Activated naive CD8-positive, alpha-beta T cell treated with anti-CD3 and anti-CD28 coated beads for 36 hours (primary cell): ENCODE data around the gene CIROP. TPM values are rescaled to one million over a fixed set of nuclear protein-coding genes. Genes with fewer than 3 reads are reported as not detected.

ENCODE experiments used
- DNase-seq: peaks from one replicate; pipeline ENCODE4 v3.0.0; 2021
- H3K27ac Mint-ChIP-seq: one replicate; pipeline ENCODE4 v1.8.0; 2022; ENCODE audit warnings: mild to moderate bottlenecking, moderate library complexity, mixed read lengths
- H3K27me3 Mint-ChIP-seq: one replicate; pipeline ENCODE4 v1.8.0; 2022; ENCODE audit warnings: mild to moderate bottlenecking, mixed read lengths
- H3K36me3 Mint-ChIP-seq: one replicate; pipeline ENCODE4 v1.8.0; 2021; ENCODE audit warnings: mild to moderate bottlenecking, mixed read lengths
- H3K4me1 Mint-ChIP-seq: one replicate; pipeline ENCODE4 v1.8.0; 2021; ENCODE audit warnings: mixed read lengths
- H3K4me3 Mint-ChIP-seq: one replicate; pipeline ENCODE4 v1.8.0; 2022; ENCODE audit warnings: mild to moderate bottlenecking, moderate library complexity, mixed read lengths
- H3K9me3 Mint-ChIP-seq: one replicate; pipeline ENCODE4 v1.8.0; 2022; ENCODE audit warnings: mixed read lengths
- total RNA-seq, 2 experiments: library from RNA; stranded (reverse); gene quantifications; one replicate each; pipeline ENCODE4 v1.2.3, GENCODE V29; 2021

The CIROP gene
- total RNA-seq, 2 experiments from 2014 or later: not detected

DNA sequence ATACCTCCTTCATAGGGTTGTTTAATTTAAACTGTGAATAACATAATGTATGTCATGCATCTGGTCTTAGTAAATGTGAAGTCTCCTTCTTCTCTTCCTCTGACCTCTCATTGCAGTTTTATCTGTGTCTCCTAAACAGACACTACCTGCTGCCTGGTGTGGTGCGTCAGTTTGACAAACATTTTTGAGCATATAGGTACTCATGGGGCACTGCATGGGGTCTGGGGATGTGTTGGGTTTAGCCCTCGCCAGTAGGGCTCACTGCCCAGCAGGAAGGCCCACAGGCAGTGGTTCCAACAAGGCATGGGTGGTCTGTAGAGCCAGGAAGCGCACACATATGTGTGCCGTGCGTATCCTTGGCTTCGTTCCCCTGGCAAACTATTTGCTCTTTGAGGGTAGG lies 17.3 kb upstream of the CIROP start:
- no peaks in the 10 kb centered on the region for H3K27me3 Mint-ChIP-seq
- no peak overlapping the region for H3K27ac Mint-ChIP-seq
- no peak overlapping the region for H3K4me3 Mint-ChIP-seq
- no peak for DNase-seq
- peaks cover 34% of the 10 kb centered on the region for H3K4me1 Mint-ChIP-seq
- no peaks in the 10 kb centered on the region for H3K9me3 Mint-ChIP-seq
- H3K36me3 Mint-ChIP-seq: no peaks in the 10 kb centered on the region

DNA sequence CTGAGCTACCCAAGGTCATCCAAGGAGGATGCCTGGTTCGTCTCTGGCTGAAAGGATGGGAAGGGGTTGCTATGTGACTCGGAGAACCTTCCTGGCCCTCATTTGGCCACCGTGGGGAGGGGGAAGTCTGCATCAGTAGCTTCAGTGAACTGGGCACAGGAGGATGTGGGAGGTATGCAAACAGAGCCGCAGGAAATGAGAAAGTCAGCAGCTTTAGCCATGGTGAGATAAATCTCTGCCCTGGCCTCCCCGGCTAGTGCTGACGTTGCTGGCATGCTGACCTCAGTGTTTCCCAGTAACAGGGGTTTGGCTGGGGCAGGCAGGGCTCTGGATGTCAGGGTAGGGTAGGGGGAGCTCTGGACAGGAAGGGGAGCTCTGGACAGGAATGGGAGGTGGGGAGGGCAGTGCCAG lies 16.6 kb upstream of the CIROP start:
- DNase-seq: no peak
- Mint-ChIP-seq H3K4me3 (no peak overlapping the region), H3K27ac (no peak overlapping the region), H3K36me3 (no peaks in the 10 kb centered on the region), H3K9me3 (no peaks in the 10 kb centered on the region), H3K27me3 (no peaks in the 10 kb centered on the region), H3K4me1 (peaks cover 40% of the 10 kb centered on the region)

DNA sequence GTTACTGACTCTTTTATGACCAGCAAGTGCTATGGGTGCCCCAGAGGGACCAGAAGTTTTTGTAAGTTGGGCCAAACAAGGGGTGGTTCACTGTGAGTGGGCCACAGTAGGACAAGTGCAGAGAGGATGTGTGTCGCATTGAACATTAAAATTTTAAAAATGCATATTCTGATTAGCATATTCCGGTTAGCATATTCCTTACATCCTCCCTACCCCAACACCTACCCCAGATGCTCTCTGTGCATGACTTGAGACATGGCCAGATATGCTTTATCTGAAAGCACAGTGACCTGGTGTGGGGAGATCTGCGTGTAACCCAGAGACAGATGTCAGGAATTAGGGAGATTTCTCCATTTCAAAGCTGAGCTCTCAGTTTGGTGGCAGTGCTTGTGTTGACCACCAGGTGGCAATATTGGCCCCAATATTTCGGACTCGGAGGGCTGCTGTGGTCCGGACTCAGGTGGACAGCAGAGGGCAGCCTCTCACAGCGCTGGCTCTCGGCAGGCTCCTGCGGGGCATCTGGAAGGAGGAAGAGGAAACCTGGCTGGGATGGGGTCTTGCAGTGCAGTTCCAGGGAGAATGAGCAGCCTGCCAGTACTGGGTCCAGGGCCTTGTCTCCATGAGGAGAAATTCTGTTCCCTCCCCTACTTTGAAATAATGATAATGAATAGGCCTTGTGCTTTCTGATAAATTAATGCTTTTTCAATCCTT lies 15.9 kb upstream of the CIROP start:
- no peaks in the 10 kb centered on the region for H3K9me3 Mint-ChIP-seq
- no peaks in the 10 kb centered on the region for H3K36me3 Mint-ChIP-seq
- peak overlapping the region; percentile 37 for H3K4me3 Mint-ChIP-seq
- peak overlapping the region; percentile 75 for H3K27ac Mint-ChIP-seq
- DNase-seq: peak; percentile 81
- no peaks in the 10 kb centered on the region for H3K27me3 Mint-ChIP-seq
- peaks cover 40% of the 10 kb centered on the region for H3K4me1 Mint-ChIP-seq

DNA sequence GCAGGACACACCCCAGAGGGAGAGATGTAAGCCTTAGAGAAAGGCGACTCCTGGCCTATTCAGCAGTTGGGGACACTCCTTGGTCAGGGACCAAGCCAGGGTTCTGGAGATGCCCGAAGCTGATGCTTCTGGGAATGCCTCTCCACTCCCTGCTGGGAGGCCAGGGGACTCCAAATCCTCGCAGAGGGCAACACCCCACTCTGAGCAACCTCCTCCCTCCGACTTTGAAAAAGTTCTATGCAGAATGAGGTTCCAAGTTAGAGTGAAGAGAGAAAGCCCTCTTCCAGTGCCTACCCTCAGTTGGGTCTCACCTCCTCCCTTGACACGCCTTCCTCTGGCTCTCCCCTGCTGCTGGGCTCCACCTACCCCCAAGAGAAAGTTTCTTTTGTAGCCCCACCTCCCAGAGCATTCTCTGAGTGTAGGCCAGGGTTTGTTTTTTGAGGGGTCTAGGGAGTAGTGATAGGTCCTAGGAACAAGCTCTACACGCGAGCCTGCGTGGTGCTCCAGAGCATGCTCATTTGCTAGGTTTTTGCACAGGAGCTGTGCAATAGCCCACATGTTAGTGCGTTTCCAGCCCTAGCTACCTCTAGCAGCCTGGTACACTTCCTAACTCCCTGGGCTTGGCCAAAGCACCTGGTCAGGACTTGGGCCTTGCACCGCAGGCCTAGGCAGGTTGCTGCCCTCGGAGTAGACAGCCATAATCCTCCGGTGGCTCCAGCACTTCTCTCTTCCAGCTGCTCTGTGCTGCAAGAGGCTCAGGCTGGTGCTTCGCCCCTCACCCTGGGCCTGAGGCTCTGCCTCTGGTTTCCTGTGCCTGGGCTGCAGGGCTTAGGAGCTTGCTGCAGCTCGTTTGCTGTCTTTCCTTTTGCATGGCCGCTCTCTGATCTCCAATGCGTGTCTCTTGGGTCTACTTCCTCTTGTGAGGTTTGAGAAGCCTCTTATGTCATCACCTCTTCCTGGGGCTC lies 14.9 kb upstream of the CIROP start:
- no peaks in the 10 kb centered on the region for H3K27me3 Mint-ChIP-seq
- H3K4me3 Mint-ChIP-seq: peak overlapping the region; percentile 32

DNA sequence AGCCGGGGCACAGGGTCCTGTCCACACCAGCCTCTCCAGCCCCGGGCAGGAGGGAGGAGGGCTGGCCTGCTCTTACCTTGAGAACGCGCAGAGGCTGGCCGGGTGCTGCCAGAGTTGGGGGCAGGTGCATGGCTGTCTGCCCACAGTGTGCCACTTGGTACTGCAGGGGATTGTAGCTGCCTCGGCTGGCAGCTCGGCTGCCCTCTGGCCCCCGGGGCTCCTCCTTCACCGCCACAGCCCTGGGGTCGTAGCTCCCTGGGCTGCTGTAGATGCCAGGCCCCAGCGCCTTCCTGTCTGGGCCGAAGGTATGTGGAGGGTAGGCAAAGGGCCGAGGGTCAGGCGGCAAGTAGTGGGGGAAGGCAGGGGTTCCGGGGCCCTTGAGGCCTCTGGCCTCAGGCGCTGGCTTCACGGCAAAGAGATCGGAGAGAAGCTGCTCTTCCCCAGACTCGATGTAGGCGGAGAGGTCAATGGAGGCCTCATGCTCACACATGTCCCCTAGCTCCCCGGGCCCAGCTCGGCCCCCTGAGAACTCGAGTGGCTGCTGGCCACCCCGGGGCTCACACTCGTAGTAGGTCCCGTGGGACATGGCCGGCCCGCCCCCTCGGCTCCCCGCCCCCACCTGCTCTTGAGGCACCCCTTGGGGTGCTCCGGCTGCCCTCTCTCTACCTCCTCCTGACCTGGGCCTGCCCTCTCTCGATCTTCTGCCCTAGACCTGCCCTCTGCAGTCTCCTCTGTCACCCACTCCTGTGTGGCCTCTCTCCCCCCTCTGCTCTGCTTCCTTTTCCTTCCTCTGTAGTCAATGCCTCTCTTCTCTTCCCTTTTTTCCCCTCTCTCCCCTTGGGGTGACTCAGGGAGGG lies 13.9 kb upstream of the CIROP start, which contains the start of gene CEBPE:
TSS of gene CEBPE (minus strand) at position 750 of the 857 bp plus-strand sequence. CDS start at position 586, 164 bp downstream.
- H3K4me1 Mint-ChIP-seq: peaks cover 47% of the 10 kb centered on the region
- no peaks in the 10 kb centered on the region for H3K27me3 Mint-ChIP-seq
- no peaks in the 10 kb centered on the region for H3K36me3 Mint-ChIP-seq
- no peaks in the 10 kb centered on the region for H3K9me3 Mint-ChIP-seq
- H3K4me3 Mint-ChIP-seq: peak within 1 kb of the TSS; percentile 32
- DNase-seq: no peak
- H3K27ac Mint-ChIP-seq: peak within 1 kb of the TSS; percentile 75

More for the DNA sequence above, 14.9 kb upstream of the CIROP start:
- Mint-ChIP-seq H3K27ac (peak overlapping the region; percentile 75), H3K36me3 (no peaks in the 10 kb centered on the region), H3K4me1 (peaks cover 44% of the 10 kb centered on the region), H3K9me3 (no peaks in the 10 kb centered on the region)
- peak; percentile 26 for DNase-seq

DNA sequence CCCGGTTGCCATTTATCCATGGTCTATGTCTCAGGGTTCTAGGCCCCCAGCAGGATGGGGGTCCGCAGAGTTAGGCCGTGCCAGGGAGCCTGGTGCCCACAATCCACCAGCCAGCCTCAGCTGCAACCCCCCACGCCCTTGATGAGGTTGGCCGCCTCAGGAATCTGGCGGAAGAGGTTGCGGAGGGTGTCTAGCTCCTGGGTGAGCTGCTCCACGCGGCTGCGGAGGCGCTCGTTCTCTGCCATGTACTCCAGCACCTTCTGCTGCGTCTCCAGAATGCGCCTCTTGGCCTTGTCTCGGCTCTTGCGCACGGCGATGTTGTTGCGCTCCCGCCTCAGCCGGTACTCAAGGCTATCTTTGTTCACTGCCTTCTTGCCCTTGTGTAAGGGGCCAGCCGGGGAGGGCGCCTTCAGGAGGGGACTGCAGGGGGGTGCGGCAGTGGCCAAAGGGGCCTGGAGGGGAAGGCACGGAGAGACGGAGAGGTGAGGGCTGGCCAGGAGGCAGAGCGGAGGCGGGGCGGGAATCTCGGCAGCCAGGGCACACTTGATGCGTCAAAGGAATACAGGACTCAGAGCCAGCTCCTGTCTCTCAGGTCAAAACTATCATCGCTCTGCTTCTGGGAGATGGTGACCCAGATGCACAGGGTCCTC lies 12.7 kb upstream of the CIROP start:
- Mint-ChIP-seq H3K36me3 (no peaks in the 10 kb centered on the region), H3K4me3 (no peak overlapping the region), H3K27me3 (no peaks in the 10 kb centered on the region), H3K4me1 (peaks cover 47% of the 10 kb centered on the region), H3K9me3 (no peaks in the 10 kb centered on the region), H3K27ac (no peak overlapping the region)
- DNase-seq: no peak

DNA sequence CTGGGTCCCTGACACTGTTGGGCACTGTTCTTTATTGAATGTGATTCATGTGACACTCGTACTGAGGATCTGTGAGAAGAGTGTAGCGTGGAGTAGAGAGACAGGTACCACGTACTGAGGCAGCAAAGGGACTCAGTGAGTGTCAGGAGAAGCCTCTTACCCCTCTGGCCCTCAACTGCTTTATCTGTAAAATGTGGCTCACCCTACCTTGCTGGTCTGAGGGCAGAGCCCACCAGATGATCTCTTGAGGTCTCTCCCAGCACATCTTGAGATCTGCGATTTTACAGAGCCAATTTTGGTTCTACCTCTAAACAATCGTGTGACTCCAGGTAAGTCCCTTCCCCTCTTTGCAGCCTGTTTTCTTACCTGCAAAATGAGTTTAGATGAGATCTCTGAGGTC lies 11.1 kb upstream of the CIROP start:
- peaks cover 40% of the 10 kb centered on the region for H3K4me1 Mint-ChIP-seq
- H3K9me3 Mint-ChIP-seq: no peaks in the 10 kb centered on the region
- no peaks in the 10 kb centered on the region for H3K27me3 Mint-ChIP-seq
- no peak for DNase-seq
- no peaks in the 10 kb centered on the region for H3K36me3 Mint-ChIP-seq
- no peak overlapping the region for H3K4me3 Mint-ChIP-seq
- H3K27ac Mint-ChIP-seq: no peak overlapping the region

DNA sequence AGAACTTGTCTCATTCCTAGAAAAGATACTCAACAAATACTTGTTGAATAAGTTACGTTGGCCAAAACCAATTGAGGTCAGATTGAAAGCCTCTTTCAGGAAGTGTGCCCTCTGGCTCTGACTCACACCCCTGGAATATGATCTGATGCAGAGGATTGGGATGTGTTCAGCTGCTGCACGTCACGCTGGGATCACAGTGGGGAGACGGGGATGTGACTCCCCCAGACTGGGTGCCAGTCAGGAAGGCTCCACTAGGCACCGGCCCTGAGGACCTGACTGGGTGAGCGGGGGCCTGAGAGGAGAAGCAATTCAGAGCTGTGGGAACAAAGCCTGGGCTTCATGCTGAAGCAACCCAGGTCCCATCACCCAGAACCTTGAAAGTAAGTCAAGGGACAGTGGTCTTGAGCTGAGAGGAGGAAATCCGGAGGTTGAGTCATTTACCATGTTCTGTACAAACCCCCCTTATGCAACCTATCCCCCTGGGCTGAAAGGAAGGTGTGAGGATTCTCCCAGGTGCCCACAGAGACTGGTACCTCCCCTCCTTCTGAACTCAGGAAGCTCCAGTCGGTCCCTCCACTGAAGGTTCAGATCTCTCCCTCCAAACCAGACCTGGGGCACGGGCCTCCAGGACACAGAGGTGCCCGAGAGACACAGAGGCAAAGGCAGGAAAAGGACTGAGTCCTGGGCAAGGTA lies 10.4 kb upstream of the CIROP start:
- no peaks in the 10 kb centered on the region for H3K9me3 Mint-ChIP-seq
- H3K27me3 Mint-ChIP-seq: no peaks in the 10 kb centered on the region
- peaks cover 33% of the 10 kb centered on the region for H3K4me1 Mint-ChIP-seq
- H3K4me3 Mint-ChIP-seq: no peak overlapping the region
- DNase-seq: no peak
- H3K27ac Mint-ChIP-seq: no peak overlapping the region
- no peaks in the 10 kb centered on the region for H3K36me3 Mint-ChIP-seq

DNA sequence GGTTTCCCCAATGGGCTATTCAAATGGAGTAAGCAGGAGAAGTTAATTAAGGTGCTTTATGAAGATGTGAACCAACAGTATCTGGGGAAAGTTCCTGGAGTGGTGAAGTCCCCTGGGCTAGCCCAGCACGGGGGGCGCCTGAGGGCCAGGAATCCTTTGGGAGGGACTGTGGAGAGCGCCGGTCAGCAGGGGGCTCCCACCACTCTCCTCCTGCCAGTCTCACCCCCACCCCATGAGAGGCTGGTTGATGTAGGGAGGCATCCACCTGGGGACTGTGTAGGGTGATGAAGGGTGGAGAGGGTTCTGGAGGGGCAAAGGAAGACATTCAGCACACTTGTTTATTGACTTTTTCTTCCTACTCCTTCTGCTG lies 9.9 kb upstream of the CIROP start:
- Mint-ChIP-seq H3K4me1 (peaks cover 28% of the 10 kb centered on the region), H3K27me3 (no peaks in the 10 kb centered on the region), H3K27ac (no peak overlapping the region), H3K4me3 (no peak overlapping the region), H3K36me3 (no peaks in the 10 kb centered on the region), H3K9me3 (no peaks in the 10 kb centered on the region)
- DNase-seq: no peak

DNA sequence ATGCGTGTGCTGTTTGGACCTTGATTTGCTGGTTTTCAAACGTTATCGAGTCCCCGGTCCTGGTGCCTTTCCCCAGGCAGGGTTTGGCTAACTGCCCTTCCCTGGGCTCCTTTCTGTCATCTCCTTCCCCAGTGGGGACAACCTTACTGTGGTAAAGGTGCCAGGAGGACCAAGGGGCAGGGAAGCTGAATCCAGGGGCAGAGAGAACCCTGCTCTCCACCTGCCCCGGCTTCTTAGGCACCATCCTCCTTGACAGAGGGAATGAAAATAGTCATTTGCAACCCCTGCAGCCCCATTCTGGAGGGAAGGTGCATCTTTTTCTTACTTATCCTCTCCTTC lies 9.3 kb upstream of the CIROP start:
- no peaks in the 10 kb centered on the region for H3K9me3 Mint-ChIP-seq
- no peaks in the 10 kb centered on the region for H3K36me3 Mint-ChIP-seq
- no peak for DNase-seq
- H3K27ac Mint-ChIP-seq: no peak overlapping the region
- no peaks in the 10 kb centered on the region for H3K27me3 Mint-ChIP-seq
- H3K4me1 Mint-ChIP-seq: peaks cover 22% of the 10 kb centered on the region
- no peak overlapping the region for H3K4me3 Mint-ChIP-seq

DNA sequence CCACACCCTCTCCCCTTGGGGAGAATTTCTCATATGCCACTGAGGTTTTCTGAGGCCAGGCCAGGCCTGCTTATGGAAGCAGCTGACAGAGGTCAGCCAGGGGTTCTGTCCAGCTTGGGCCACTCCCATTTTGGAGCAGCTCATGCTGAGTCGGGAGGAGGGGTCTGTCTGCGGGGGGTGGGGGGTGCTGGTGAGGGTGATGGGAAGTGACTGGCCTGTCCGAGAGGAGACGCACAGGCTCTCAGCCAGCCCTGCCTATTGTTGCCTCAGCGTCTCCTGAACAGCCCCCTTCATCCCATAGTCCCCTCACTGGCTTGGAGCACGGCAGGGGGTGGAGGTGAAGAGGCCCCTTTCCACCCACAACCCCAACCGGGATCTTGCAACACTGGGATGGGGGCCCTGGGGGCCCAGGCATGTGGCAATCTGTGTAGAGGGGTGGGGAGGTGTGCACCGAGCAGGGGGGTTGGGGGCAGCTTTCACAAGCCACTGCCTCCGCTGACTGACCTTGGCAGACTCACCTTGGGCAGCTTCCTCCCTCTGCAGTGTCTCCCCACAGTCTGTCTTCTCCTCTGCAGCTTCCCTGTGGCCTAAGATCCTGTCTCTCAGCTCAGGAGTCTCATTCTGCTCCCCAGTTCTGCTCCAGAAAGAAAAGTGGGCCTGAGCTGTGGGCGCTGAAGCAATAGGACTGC lies 8.8 kb upstream of the CIROP start:
- H3K4me1 Mint-ChIP-seq: peaks cover 19% of the 10 kb centered on the region
- H3K4me3 Mint-ChIP-seq: no peak overlapping the region
- no peaks in the 10 kb centered on the region for H3K27me3 Mint-ChIP-seq
- H3K9me3 Mint-ChIP-seq: no peaks in the 10 kb centered on the region
- no peak overlapping the region for H3K27ac Mint-ChIP-seq
- no peak for DNase-seq
- no peaks in the 10 kb centered on the region for H3K36me3 Mint-ChIP-seq

DNA sequence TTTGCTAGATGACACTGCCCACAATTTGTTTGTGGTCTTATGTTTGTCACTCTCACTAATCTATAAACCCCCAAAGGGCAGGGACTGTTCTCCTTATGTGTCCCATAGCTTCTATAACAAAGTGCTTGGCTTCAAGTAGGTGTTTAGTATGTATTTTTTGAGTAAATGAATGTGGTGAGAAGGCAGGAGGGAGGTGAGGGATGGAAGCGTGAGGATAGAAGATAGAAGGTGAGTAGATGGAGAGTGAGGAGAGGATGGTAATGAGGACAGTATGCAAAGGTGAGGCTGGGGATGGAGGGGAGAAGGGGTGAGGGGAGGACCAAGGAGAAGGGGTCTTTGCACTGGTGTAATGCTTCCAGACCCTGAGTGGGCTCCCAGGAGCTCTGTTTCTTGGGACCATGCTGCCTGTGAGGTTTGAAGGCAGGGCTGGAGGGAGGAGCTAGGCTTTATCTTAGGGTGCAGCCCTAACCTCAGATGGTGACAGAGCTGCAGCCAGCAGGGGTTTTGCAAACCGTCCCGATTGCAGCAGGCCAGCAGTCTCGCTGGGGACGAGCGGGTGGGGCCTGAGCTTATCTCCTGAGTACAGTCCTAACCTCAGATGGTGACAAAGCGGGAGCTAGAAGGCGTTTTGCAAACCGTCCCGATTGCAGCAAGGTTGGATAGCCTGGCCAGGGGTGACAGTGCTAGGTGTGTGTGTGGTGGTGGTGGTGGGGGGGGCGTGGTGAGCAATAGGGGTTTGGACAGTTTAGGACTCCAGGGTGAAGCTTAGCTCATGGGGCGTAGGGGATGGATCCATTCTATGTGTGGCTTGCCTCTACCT lies 7.8 kb upstream of the CIROP start:
- Mint-ChIP-seq H3K36me3 (no peaks in the 10 kb centered on the region), H3K27me3 (no peaks in the 10 kb centered on the region), H3K9me3 (no peaks in the 10 kb centered on the region), H3K4me1 (peaks cover 14% of the 10 kb centered on the region), H3K4me3 (no peak overlapping the region), H3K27ac (no peak overlapping the region)
- no peak for DNase-seq
